K562 (cell line): ENCODE data around the gene EPHB2. TPM values are rescaled to one million over a fixed set of nuclear protein-coding genes. Genes with fewer than 3 reads are reported as not detected.

Experiments used
- ATAC-seq: fragments of 200-7000 bp; cut with Tn5 transposase; 3 replicates; pipeline ENCODE4 v1.9.1; 2020; ENCODE audit warnings: moderate library complexity
- BruUV-seq: library from RNA; stranded (reverse); fragments of 400-500 nt; replicated peaks from 2 replicates; lab custom pipeline; 2021; lab: Mats Ljungman, UMichigan
- CTCF ChIA-PET: fragments of 300-600 bp; formaldehyde crosslinking; extraction: SDS; loops from one replicate; lab custom pipeline; 2021; ENCODE audit warnings: low intra/inter-chr PET ratio; lab: Yijun Ruan, JAX
- POLR2A ChIA-PET: fragments of 300-600, 350-650 bp; sonication (Branson Sonifier 250); formaldehyde crosslinking; extraction: SDS; loops from one replicate; lab custom pipeline; 2021; ENCODE audit warnings: antibody characterized with exemption, inconsistent platforms; lab: Yijun Ruan, JAX
- DNase-seq, 4 experiments: peaks; one replicate each; pipeline versions ENCODE4 v3.0.0 to v3.0.0-alpha.2; 2011 to 2018; ENCODE audit warnings: low spot score in 3 of 4, mixed read lengths in 3 of 4; ENCODE audit errors: extremely low read depth in 1 of 4
- FAIRE-seq: peaks from 2 replicates; lab custom pipeline; 2011; peaks lifted over from hg19 to GRCh38; lab: Jason Lieb, UNC
- H2AFZ ChIP-seq: 2 replicates; pipeline ENCODE4 v1.6.0; 2011; ENCODE audit warnings: low read depth, low read length, control low read depth, inconsistent platforms
- H3K27ac ChIP-seq: fragments of 200-600 bp; 3 replicates; pipeline ENCODE4 v1.8.0; 2011; ENCODE audit warnings: low read depth, mild to moderate bottlenecking, control low read depth, inconsistent platforms, low read length, moderate library complexity, mixed read lengths; ENCODE audit errors: extremely low read depth
- H3K27me3 ChIP-seq, 2 experiments: fragments of 300-600 bp in 1 of 2; 2 replicates in 1 of 2; 3 replicates in 1 of 2; pipeline versions ENCODE4 v1.6.0 to v1.8.0; 2011; ENCODE audit warnings: inconsistent platforms in 2 of 2, low read length in 2 of 2, mild to moderate bottlenecking in 1 of 2, mixed read lengths in 1 of 2, moderate library complexity in 1 of 2; ENCODE audit not compliant: control insufficient read depth in 2 of 2, insufficient read depth in 2 of 2
- H3K36me3 ChIP-seq: fragments of 300-600 bp; 3 replicates; pipeline ENCODE4 v1.8.0; 2011; ENCODE audit warnings: mild to moderate bottlenecking, low read length, inconsistent platforms; ENCODE audit not compliant: control insufficient read depth, insufficient read depth
- H3K4me1 ChIP-seq, 2 experiments: fragments of 200-600 bp in 1 of 2; replicated peaks in 1 of 2; 2 replicates in 1 of 2; 3 replicates in 1 of 2; pipeline versions ENCODE4 v1.5.1 to v1.8.0; 2011; ENCODE audit warnings: inconsistent platforms in 2 of 2, low read length in 2 of 2, mild to moderate bottlenecking in 1 of 2, mixed read lengths in 1 of 2, moderate library complexity in 1 of 2; ENCODE audit not compliant: control insufficient read depth in 2 of 2, insufficient read depth in 2 of 2
- H3K4me2 ChIP-seq: 2 replicates; pipeline ENCODE4 v1.6.1; 2011; ENCODE audit warnings: low read length, control low read depth, inconsistent platforms, mixed read lengths; ENCODE audit not compliant: insufficient read depth
- H3K4me3 ChIP-seq: fragments of 200-600 bp; sonication (generic), shearing (Covaris generic); 2 replicates; pipeline ENCODE4 v1.5.1; 2016; ENCODE audit warnings: control low read depth, inconsistent platforms
- H3K79me2 ChIP-seq: fragments of 200-600 bp; 3 replicates; pipeline ENCODE4 v1.8.0; 2011; ENCODE audit warnings: low read length, inconsistent platforms; ENCODE audit not compliant: control insufficient read depth, insufficient read depth
- H3K9ac ChIP-seq, 2 experiments: 2 replicates each; pipeline versions ENCODE4 v1.6.0 to v1.6.1; 2011; ENCODE audit warnings: low read depth in 2 of 2, low read length in 2 of 2, control low read depth in 1 of 2, inconsistent platforms in 1 of 2, mild to moderate bottlenecking in 1 of 2, mixed read lengths in 1 of 2; ENCODE audit not compliant: insufficient read depth in 1 of 2
- H3K9me1 ChIP-seq: one replicate; pipeline ENCODE4 v1.6.0; 2011; ENCODE audit warnings: inconsistent platforms, mild to moderate bottlenecking, low read length, moderate library complexity; ENCODE audit not compliant: control insufficient read depth, insufficient read depth
- H3K9me3 ChIP-seq: replicated peaks from 2 replicates; pipeline ENCODE4 v1.5.1; 2011; ENCODE audit warnings: low read depth, low read length, inconsistent platforms; ENCODE audit not compliant: control insufficient read depth, insufficient read depth
- H4K20me1 ChIP-seq: replicated peaks from 2 replicates; pipeline ENCODE4 v1.6.1; 2011; ENCODE audit warnings: low read length, inconsistent platforms, mixed read lengths; ENCODE audit not compliant: control insufficient read depth, insufficient read depth
- ATF2 ChIP-seq: sonication (generic); formaldehyde crosslinking; IDR thresholded peaks from 2 replicates; pipeline ENCODE4 v1.8.1; 2022; ENCODE audit warnings: missing genetic modification reagents
- CBX1 ChIP-seq: sonication (generic); IDR thresholded peaks from 2 replicates; pipeline ENCODE4 v1.6.1; 2016; ENCODE audit warnings: antibody characterized with exemption, low read depth, mild to moderate bottlenecking
- CUX1 ChIP-seq: fragments of 200-800 bp; sonication (Bioruptor generic); IDR thresholded peaks from 2 replicates; pipeline ENCODE4 v1.6.1; 2016; ENCODE audit warnings: missing genetic modification characterization, missing compliant biosample characterization
- ETV5 ChIP-seq: sonication (generic); formaldehyde crosslinking; IDR thresholded peaks from 2 replicates; pipeline ENCODE4 v1.4.0; 2020; ENCODE audit warnings: low read depth, mild to moderate bottlenecking, missing genetic modification reagents
- HDAC1 ChIP-seq, 2 experiments: fragments of 450-650 bp; IDR thresholded peaks; 2 replicates each; pipeline ENCODE4 v1.6.1; 2016 to 2017; ENCODE audit warnings: inconsistent platforms in 1 of 2, mild to moderate bottlenecking in 1 of 2, moderate library complexity in 1 of 2
- HLTF ChIP-seq: fragments of 450-650 bp; IDR thresholded peaks from 2 replicates; pipeline ENCODE4 v1.6.1; 2016
- MAFF ChIP-seq: IDR thresholded peaks from 2 replicates; pipeline ENCODE4 v1.6.1; 2012; ENCODE audit warnings: low read length, improper control_type of control experiment
- POLR3G ChIP-seq: IDR thresholded peaks from 2 replicates; pipeline ENCODE4 v1.6.1; 2011; ENCODE audit not compliant: insufficient read length, insufficient replicate concordance; ENCODE audit errors: extremely low read depth
- TARDBP ChIP-seq: fragments of 450-650 bp; IDR thresholded peaks from 2 replicates; pipeline ENCODE4 v1.6.1; 2016
- ZNF140 ChIP-seq: fragments of 250-450 bp; sonication (Bioruptor Pico); IDR thresholded peaks from 2 replicates; pipeline ENCODE4 v1.8.0; 2021; ENCODE audit warnings: moderate library complexity, mild to moderate bottlenecking, inconsistent platforms
- ZNF75A ChIP-seq: fragments of 450-650 bp; formaldehyde crosslinking; IDR thresholded peaks from 2 replicates; pipeline ENCODE4 v1.4.0; 2020; ENCODE audit warnings: mild to moderate bottlenecking
- WGBS: fragments of 100-300 bp; shearing (Covaris generic); methylation state at CpG from one replicate; pipeline ENCODE4 v1.1.6; 2016; ENCODE audit warnings: low coverage, mixed read lengths; ENCODE audit not compliant: insufficient coverage; ENCODE audit errors: missing lambda C conversion rate; 5-methylcytosine and 5-hydroxymethylcytosine counted together
- in situ Hi-C: fragments of 300-500 bp; cut with MboI; formaldehyde crosslinking; loops from 4 replicates; pipeline ENCODE4 v1.15.0; 2018; ENCODE audit warnings: inconsistent platforms, mixed read lengths
- intact Hi-C: fragments of 100-400 bp; cut with micrococcal nuclease; formaldehyde crosslinking; loops from 2 replicates; pipeline ENCODE4 v1.14.2; 2022
- polyA plus RNA-seq, 8 experiments: library from polyadenylated mRNA; depleted of rRNA in 4 of 8; stranded (reverse) in 5 of 8; unstranded in 3 of 8; fragments of >200 nt; fragmentation: Nextera tagmentation in 2 of 8; fragmentation: Illumina TruSeq in 1 of 8; extraction: Ambion mirVana in 2 of 8; extraction: Trizol in 1 of 8; gene quantifications; 2 replicates each; pipeline versions ENCODE4 v1.2.1 to v1.2.3, GENCODE V29; 2011 to 2014; ENCODE audit warnings: inconsistent platforms in 1 of 8, missing spikeins in 1 of 8
- total RNA-seq, 7 experiments: library from RNA; depleted of rRNA in 6 of 7; stranded (reverse); fragments of >200 nt in 6 of 7; fragmentation: Illumina TruSeq in 2 of 7; extraction: Trizol in 2 of 7; gene quantifications; 2 replicates each; pipeline versions ENCODE4 v1.2.1 to v1.2.3, GENCODE V29; 2011 to 2021; ENCODE audit warnings: low replicate concordance in 1 of 7

Gene EPHB2
- total and polyA plus RNA-seq, 9 of the 15 experiments (the other 6 are each of a cell fraction or from before 2014, with no cell fraction given): not detected

GRCh38 chr1:22845398-22845935 is 134.8 kb downstream of the EPHB2 start:
- intact Hi-C loops: no loop called here
- H3K4me2 ChIP-seq: no peak overlapping the region
- TF ChIP-seq ETV5 (CRISPR knock-in tag): no peak
- no peak for TF ChIP-seq POLR3G
- no peak for TF ChIP-seq ZNF140 (CRISPR knock-in tag)
- TF ChIP-seq HLTF: no peak
- no peak for TF ChIP-seq MAFF
- TF ChIP-seq HDAC1 (IDR thresholded peaks at IDR 0.05): no peak
- no peak for TF ChIP-seq TARDBP
- no peak for TF ChIP-seq CBX1
- TF ChIP-seq ATF2 (CRISPR knock-in tag): no peak
- TF ChIP-seq ZNF75A (CRISPR knock-in tag): no peak
- TF ChIP-seq CUX1 (CRISPR knock-in tag): no peak
- H3K9me1 ChIP-seq: no peaks in the 10 kb centered on the region
- no peak overlapping the region for H3K4me3 ChIP-seq
- H3K9ac ChIP-seq: no peak overlapping the region
- FAIRE-seq (no peak), DNase-seq (no peak), ATAC-seq (no peak)
- ChIA-PET POLR2A (no interaction called here), CTCF (no interaction called here)
- in situ Hi-C loops: no loop called here
- no peaks in the 10 kb centered on the region; the same call in 1 of the 2 replicates for H4K20me1 ChIP-seq
- H3K4me1 ChIP-seq: no peaks in the 10 kb centered on the region
- H3K27ac ChIP-seq: no peak overlapping the region
- H2AFZ ChIP-seq: no peak overlapping the region
- H3K79me2 ChIP-seq: no peaks in the 10 kb centered on the region
- peaks cover 31 to 86% of the 10 kb centered on the region in 2 experiments for H3K27me3 ChIP-seq
- no peaks in the 10 kb centered on the region for H3K36me3 ChIP-seq
- BruUV-seq: no TSS peak
- H3K9me3 ChIP-seq: no peaks in the 10 kb centered on the region
- WGBS: 0% methylated on average over 4 of the region's 4 CpGs
